ENCODE data around the gene TLE3.

DNA sequence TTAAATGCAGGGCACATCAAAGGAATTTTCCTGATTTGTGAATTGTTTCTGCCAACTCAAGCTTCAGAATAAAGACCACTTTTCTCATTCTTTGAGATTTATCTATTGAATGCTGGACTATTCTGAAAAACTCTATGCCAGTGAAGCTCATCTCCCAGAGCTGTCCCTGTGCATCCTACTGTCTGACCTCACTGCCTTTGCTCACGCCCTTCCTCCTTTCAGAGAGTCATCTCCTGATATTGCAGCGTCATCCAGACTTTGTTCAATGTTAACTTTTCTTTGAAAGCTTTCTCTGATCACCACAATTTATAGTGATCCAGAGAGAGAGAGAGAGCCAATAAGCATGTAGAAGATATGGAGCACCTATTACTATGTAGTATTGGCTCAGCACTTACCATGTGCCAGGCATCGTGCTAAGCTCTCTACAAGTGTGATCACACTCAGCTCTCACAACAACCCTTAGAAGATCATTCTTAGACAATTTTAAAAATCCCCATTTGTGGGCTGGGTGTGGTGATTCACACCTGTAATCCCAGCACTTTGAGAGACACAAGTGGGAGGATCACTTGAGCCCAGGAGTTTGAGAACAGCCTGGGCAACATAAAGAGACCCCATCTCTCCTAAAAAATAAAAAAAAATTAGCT is 30.2 kb upstream of the TLE3 start:
- TF ChIP-seq CTCF (IDR thresholded peaks at IDR 0.05) (no peak), POLR2A (IDR thresholded peaks at IDR 0.05) (no peak)
